ENCODE results near the gene AP3B1. TPM values are rescaled to one million over a fixed set of nuclear protein-coding genes. Genes with fewer than 3 reads are reported as not detected.

The AP3B1 gene
- total RNA-seq, 2 donors from 2014 or later = 51.3 to 55.6 TPM

DNA sequence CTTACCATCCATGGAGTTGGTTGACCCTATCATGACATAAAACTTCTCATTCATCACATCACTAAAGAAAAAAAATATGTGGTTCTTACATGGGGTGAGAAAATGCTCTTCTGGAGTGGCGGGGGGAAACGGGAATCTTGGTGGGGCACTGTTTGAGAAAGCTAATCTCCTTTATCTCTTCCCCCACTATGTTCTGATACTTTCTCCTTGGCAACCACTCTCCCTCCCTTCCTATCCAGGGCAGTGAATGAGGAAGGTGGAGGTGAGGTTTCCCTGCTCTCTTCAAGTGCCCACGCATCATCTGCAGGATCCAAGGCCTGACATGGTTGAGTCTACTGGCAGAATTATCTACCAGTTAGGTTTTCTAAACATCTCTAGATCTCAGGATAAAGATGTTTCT lies 297.6 kb downstream of the AP3B1 start:
- ATAC-seq = no peak
- DNase-seq = no peak
- intact Hi-C loops (cut with DNase I, micrococcal nuclease) = no loop called here

DNA sequence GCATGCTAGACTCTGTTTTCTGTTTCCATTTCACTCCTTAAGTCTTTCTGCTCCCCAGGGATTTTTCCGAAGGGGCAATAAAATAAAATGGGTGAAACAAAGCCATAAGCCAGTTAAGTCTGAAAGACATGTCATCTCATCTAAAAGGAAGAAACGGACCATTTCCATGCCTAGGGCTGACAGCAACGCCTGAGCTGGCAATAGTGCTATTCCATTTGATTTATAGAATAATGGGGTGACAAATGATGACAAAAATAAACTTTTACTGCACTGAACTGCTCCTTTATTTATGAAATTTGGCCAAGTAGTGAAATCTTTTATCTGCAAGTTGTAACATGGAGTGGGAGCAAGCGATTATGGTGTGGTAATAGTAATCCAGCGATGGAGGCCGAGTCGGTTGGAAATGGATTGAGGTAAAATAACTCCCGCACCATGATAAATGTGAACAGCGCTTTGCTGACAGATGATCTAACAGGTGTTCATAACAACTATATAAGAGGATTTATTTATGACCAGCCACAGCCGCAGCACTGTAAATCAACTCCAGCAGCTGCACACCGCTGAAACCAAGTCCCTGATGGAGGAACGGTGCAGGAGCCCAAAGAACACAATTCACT lies 298.6 kb downstream of the AP3B1 start:
- DNase-seq (no peak), ATAC-seq (no peak)
- intact Hi-C loops (cut with DNase I, micrococcal nuclease) = no loop called here

DNA sequence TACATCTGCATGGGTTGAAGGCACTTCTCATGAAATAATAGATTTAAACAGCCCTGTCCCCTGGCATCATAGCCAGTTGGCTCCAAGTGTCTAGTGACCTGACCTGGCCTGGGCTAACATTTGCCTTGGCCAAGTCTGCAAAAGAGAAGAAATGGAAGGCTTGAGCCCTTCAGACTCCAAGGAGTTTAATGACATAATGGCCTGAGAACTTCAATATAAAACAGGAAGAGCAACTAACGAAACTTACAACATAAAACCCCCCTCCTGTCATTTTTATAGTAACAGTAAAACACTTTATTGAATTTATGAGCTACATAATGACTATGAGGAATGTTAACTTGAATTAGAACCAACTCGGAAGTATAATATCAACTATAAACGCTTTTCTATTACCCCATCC lies 299.6 kb downstream of the AP3B1 start:
- intact Hi-C loops (cut with DNase I, micrococcal nuclease) = no loop called here
- ATAC-seq (peak; percentile 91), DNase-seq (no peak)

DNA sequence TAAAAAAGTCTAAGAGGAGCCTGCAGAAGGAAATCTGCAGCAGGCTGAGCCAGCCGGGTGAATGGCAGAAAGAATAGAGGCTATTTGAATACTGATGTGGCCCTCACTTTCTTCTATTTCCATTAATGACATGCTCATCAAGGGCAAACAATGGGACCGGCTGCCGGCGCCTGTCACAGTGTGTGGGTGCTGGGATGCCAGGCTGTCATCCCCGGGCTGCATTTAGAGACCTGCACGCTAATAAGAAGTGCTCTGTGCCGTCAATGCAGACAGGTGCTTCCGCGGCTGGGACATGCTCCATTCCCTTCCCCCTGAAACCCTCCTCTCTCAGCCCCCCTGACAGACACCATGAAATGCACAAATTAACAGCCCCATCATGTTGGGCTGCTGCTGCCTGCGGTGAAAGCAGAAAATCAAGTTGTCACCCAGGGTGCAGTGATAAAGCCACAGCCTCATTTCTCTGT lies 300.6 kb downstream of the AP3B1 start:
- DNase-seq (no peak), ATAC-seq (no peak)
- intact Hi-C loops (cut with DNase I, micrococcal nuclease) = no loop called here

DNA sequence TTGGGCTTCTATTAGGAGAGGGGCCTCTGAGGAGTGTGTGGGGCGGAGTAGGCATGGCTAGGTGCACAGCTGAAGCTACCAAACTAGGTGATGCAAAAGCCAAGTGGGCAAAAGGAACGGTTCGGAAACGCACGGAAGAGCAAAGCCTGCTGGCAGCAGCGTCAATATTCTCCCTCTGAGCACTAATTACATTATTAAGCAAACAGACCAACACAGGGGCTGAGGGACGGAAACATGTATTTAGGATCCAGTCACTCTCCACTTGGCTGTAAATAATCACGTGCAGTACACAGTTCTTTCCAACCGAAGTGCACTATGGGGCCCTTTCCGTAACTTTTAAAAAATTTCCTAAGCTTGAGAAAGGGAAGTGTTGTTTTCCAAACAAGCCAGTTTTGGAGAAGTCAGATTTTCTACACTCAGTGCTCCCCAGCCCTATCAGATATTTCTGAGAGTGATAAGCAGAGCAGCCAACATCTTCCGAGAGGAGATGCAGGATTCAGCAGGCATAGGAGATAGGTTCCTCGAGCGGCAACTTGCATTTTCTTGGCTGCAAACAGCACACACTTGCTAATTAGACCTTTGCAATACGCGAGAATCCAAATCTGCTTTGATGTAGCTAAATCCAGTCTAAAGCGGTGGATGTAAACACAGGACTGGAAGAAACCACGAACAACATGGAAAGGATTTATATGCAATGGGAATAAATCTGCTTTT lies 301.2 kb downstream of the AP3B1 start:
- DNase-seq (no peak), ATAC-seq (no peak)
- intact Hi-C loops (cut with DNase I, micrococcal nuclease) = no loop called here

DNA sequence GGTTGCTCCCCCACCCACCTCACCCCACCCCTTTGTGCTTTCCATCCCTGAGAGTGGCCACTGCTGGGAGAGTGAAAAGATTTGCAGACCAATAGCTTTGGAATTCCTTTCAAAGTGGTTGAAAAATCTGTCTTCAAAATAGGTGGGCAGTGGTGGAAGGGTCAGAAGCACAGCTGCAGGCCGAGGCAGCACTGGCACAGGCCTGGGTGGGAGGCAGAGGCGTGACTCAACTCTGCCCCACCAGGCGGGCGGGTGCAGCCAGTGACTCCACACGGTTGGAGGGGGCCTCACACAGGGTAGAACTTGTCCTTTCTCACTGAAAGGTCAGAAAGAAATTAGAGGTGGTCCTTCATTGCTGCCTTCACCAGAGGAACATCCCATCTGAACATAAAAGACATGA lies 303.4 kb downstream of the AP3B1 start:
- DNase-seq (no peak), ATAC-seq (no peak)
- intact Hi-C loops (cut with DNase I, micrococcal nuclease) = no loop called here

DNA sequence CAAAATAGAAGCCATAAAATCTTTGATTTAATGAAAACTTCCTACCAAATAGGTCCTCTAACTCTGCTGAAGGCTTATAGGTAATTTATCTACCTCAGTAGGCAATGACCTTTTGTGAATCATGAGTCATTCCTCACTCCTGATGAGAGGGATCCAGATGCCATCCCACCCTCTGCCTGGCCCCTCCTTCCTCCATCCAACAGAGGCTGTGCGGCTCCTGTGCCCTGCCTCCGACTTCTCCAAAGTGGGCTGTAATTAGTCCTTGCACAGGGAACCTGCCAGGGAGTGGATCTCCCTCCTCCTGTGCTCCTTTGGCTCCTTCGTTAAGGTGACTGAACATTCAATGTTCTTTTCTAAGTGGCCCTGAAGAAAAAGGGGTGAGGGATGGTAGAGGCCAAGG lies 304.5 kb downstream of the AP3B1 start:
- intact Hi-C loops (cut with DNase I, micrococcal nuclease) = no loop called here
- DNase-seq = no peak
- ATAC-seq = no peak

DNA sequence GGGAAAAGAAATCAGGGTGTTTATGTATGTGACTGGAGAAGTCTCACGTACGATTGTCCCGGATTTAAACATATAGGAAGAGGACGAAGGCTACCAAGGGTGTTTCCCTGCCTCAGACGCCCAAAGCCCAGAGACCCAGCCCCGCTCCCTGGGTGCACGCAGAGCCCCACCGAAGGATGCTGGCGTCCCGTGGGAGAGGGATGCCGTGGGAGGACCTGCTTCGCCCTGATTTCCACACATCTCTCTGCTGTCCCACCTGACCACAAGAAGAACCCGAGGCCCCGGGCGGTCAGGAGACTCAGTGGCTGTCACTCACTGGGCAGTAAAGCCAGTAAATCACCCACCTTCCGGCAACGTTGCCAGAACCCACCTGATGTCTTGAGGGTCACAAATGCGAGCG lies 306.5 kb downstream of the AP3B1 start:
- intact Hi-C loops (cut with DNase I, micrococcal nuclease) = no loop called here
- ATAC-seq (no peak), DNase-seq (no peak)

DNA sequence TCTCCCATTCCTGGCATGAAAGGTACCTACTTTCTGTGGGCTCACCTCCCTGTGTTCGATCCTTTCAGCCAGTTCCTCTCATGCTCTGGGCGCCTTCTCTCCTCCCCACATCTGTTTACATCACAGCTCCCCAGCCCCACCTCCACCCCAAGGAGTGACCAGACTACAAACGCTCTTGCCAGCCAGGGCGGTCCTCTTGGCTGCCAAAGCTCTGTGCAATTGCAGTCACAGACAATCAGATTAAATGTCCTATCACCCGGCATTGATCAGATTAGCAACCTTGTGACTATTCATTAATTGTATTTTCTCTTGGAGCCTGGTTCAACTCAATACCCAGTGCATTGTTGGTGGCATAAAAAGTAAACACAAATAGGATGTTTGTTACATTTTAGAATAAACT lies 307.2 kb downstream of the AP3B1 start:
- no peak for ATAC-seq
- no peak for DNase-seq
- intact Hi-C loops (cut with DNase I, micrococcal nuclease) = no loop called here

DNA sequence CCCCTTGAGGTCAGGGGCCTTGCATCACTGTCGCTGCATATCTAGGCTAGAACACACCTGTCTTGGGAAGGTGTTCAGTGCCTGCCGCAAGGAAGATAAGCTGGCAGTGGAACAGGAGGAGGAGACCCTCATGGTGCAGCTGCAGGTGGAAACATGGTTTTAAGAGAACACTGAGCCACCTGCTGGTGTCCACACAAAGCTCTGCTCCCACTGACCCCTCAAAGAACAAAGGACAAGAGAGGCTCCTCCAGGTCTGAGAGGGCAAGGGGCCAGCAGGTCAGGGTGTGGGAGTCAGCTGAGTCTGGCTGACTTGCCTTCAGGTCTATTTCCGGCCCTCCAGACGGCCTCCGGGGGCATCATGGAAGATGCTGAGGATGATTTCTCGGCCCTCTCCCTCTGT lies 308.2 kb downstream of the AP3B1 start:
- DNase-seq (no peak), ATAC-seq (no peak)
- intact Hi-C loops (cut with DNase I, micrococcal nuclease) = no loop called here

DNA sequence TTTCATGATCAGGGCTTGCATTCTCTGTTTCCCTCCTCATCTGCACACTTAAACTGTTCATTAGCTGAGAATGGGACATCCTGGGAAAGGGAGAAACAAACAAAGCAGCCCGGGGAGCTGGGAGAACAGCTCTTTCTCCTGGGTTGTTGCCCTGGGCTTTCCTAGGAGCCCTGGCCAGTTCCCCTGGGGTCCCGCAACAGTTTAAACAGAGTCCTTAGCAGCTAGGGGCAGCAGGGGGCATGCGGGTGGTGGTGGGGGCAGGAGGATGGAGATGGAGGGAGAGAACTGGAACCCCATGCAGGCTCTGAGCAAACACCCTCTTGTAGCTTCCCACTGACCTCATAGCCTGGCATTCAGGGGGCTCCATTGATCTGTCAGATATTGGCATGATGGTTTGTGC lies 309.3 kb downstream of the AP3B1 start:
- ATAC-seq = no peak
- DNase-seq = no peak
- intact Hi-C loops (cut with DNase I, micrococcal nuclease) = no loop called here

DNA sequence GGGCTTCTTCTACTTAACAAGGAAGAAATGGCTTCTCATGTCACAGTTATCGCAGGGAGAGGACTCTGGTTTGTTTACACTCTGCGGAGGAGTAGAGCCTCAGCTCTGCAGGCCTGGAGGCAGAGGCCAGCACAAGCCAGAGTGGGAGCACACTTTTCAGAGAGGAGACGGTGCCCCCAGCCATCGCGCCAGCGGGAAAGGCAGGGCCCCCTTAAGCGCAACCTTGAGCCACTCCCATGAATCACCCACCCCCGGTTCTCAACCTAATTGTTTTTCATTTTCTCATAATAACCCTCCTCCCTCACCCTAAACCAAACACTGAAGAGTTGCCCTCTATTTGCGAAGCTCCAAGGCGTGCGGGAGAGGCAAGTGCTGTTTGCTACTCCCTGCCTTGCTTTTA lies 309.9 kb downstream of the AP3B1 start:
- DNase-seq = no peak
- peak; percentile 46 for ATAC-seq
- intact Hi-C loops (cut with DNase I, micrococcal nuclease) = no loop called here

DNA sequence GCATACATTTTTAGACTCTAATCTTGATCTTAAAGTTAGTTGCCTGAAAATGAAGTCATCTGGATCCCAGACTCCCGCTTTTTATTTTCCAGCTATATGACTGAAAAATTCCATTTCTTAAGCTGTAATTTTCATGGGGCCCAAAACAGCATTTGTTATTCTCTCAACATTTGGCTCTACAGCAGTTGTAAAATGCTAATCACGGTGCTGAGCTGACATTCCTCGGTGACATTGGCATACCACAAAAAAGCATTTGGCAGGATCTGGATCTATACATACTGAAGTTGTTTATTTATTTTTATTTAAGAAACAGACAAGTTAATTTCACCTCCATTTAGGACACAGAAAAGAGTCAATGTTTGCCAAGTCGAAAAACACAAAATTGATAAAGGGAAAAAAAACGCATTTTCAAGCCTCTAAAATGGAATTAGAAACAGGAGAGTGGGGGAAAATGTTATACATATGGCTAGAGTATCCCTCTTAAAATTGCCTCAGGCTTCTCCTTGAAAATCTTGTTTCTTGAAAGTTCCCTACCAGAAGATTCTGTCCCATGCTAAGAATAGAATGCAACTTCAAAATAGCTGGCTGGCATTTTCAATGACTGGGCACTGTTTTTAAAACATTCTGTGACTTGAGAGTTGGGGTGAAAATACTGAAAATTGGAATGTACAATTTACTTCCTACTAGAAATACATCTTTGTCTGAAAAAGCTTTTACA lies 310.9 kb downstream of the AP3B1 start:
- ATAC-seq (no peak), DNase-seq (no peak)
- intact Hi-C loops (cut with DNase I, micrococcal nuclease) = no loop called here

DNA sequence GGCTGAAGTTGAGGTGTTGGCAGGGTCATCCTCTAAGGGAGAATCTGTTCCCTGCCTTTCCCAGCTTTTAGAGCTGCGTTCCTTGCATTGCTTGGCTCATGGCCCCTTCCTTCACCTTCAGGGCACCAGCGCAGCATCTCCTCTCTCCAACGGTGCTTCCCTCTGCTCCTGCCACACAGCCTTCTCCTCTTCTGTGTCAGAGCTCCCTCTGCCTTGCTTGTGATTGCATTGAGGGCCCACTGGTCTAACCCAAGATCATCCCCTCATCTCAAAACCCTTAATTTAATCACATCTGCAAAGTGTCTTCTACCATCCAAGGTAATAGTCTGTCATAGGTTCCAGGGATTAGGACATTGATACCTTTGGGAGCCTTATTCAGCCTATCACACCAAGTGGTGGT lies 312.7 kb downstream of the AP3B1 start:
- intact Hi-C loops (cut with DNase I, micrococcal nuclease) = no loop called here
- ATAC-seq = no peak

DNA sequence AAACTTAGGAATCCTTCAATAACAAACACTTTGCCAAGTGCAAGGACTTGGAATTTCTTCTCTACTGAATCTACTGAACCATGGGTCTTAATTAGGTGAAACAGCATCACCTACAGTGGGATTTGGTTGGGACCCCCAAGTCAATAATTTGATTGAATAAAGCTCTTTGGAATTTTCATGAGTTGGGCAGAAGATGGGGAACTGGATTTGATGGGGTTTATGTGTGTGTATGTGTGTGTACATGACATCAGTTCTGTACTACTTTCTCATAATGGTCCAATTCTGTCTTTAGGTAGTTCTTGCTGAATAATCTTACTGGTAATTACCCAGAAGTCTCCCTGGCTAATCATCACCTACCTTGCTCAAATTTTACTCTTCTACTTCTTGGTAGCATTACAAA lies 319.9 kb downstream of the AP3B1 start:
- DNase-seq (no peak), ATAC-seq (no peak)
- intact Hi-C loops (cut with DNase I, micrococcal nuclease) = no loop called here

More for the DNA sequence above, 312.7 kb downstream of the AP3B1 start:
- DNase-seq = no peak

DNA sequence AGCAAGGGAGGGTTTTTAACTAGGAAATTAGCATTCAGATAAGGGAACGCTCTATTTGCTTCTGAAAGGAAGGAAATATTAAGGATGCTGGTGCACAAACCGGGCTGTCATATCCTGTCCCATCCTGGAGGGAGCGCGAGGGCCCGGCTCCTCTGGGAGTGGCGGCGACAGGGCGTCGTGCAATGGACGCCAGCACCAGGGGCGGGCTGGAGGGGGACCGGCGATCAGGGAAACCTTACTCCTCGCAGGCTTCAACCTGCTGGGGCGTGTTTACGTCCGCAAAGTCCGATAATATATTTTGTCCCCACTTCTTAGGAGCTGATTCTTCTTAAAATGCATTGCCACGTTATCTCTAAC lies 321.3 kb downstream of the AP3B1 start:
- DNase-seq = no peak

DNA sequence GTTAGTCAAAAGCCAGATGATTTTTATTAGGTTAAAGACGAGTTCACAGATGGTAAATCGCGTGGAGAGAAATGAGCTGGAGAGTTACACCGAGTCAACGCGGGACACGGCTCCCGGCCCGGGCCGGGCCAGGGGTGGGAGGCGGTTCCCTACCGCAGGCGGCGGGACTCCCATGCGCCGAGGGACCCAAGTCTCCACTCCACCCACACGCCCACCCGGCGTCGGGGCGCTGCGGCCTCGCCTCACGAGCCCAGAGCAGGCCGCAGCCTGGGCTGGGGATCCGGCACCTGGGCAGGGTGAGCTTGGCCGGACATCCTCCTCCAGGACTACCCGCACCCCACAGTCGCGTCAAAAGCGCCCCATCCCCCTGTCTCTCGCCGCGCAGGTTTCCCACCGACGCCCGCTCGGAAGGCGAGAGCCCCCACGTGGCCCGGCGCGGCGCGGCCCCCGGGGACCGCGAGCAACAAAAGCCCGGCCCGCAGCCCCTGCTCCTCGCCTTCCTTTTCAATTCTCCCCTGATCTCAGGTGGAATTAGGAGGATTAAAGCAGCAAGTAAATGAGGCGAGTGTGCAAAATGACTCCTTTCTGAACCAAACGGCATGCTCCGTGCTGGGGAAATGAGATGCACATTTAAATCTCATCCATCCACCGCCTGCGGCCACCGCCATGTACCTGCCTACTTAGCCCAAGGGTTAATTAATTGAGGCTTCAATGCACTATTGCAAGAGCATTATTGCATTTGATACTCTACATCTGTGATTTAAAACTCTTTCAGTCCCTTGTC lies 321.8 kb downstream of the AP3B1 start:
- intact Hi-C loops (cut with DNase I, micrococcal nuclease) = no loop called here
- DNase-seq (peak in 1 of 2 donors; percentile 14), ATAC-seq (peak; percentile 20)

More for the DNA sequence above, 321.3 kb downstream of the AP3B1 start:
- intact Hi-C loops (cut with DNase I, micrococcal nuclease) = no loop called here
- peak; percentile 70 for ATAC-seq

DNA sequence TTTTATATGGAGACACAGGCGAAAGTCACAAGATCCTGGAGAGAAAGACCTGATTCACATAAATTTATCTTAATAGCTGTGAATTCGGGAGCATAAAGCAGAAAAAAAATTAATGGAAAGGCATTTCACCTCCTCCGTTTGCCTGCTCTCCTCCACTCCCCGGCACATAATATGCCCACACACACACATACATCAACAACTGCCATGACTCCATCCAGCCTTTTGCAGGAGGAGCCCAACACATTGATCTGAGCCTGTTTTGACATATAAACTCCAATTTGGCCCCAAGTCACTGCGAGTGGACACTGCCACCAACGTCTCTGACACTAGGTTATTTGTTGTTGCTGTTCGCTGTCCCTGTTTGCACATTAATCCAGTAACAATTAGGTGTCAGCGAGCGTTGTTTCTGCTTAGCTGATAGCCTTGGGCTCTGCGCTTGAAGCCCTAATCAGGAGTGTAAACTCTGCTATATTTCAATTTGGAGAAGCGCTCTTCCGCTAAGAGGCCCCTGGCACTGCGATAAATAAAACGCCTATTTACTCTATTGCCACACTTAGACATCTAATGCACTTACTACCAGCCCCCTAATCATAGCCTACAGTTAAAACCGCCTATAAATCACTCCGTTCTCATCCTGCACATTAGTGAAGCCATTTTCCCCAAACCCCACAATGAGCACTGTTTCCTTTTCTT lies 322.6 kb downstream of the AP3B1 start:
- intact Hi-C loops (cut with DNase I, micrococcal nuclease) = no loop called here
- DNase-seq = no peak
- ATAC-seq = no peak

DNA sequence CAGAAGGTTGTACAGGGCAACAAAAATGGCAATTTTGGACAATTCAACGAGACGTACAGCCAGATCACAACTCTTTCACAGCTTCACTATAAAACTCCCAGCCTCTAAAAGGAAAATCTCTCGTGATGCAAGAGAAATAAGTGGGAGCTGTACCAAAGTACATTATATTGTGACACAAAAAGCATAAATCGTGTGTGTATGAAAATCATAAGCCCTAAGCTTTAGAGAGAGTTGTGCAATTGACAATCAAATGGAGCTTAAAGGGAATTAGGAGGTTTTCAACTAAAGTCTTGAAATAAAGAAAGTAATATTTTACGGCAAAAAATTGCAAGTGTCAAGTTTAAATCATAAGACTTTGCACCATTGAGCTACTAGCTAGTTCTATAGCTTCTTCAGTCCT lies 323.6 kb downstream of the AP3B1 start:
- intact Hi-C loops (cut with DNase I, micrococcal nuclease) = no loop called here
- no peak for ATAC-seq
- DNase-seq = no peak
